Measurements from ENCODE around the gene BCL3.
"Not testable (repeated sequence)": the region's sequence is repeated elsewhere in the genome, so short reads cannot be mapped to it uniquely, and the experiment has no call there.

BCL3 gene

DNA sequence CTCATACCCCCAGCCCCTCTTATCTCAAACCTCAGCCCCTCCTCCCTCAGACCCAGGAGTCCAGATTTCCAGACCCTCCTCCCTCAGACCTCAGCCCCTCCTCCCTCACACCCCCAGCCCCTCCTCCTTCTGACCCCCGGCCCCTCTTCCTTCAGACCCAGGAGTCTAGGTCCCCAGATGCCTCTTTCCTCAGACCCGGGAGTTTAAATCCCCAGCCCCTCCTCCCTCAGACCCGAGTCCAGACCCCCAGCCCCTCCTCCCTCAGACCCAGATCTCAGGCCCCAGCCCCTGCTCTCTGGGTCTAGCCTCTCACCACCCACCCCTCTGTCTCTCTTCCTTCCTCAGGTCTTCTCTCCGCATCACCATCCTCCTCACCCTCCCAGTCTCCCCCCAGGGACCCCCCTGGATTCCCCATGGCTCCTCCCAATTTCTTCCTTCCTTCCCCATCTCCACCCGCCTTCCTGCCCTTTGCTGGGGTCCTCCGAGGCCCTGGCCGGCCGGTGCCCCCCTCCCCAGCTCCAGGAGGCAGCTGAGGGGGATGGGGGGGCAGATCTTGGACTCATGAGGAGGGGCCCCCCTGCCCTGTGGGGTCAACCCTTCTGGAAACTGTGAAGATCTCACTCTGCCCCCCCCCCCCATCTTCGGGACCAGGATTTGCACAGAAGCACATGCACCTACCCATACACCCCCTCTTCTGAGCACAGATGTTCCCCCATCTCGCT lies 10.7 kb downstream of the BCL3 start:
- no peak for DNase-seq (ENCODE audit: low read depth)

- no peak for DNase-seq (ENCODE audit: low read depth)
Observed at GRCh38 chr19:44762038-44762437, 13.5 kb downstream of the BCL3 start.

DNA sequence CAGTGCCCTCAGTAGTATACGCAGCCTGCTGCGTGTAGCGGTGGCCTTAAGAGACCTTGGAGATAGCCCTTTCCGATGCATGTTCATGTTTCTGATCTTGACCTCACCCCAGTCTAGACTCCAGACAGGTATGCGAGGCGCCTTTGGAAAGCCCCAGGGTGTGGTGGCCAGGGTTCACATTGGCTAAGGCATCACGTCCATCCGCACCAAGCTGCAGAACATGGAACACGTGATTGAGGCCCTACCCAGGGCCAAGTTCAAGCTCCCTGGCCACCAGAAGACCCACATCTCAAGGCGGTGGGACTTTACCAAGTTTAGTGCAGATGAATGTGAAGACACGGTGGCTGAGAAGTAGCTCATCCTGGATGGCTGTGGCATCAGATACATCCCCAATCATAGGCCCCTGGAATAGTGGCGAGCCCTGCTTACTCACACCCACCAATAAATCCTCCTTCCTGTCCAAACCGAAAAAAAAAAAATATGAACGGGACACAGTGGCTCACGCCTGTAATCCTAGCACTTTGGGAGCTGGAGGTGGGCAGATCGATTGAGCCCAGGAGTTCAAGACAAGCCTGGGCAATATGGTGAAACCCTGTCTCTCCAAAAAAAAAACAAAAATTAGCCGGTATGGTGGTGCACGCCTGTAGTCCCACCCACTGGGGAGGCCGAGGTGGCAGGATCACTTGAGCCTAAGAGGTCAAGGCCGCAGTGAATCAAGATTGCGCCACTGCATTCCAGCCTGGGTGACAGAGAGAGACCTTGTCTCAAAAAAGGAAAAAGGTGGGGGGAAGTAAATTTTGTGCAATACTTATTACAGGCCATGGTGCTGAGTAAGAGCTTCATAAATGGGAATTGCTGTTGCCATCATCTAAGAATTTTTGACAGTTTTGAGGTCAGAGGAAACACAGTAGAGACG lies 16.8 kb downstream of the BCL3 start:
- no peak for DNase-seq (ENCODE audit: low read depth)

DNA sequence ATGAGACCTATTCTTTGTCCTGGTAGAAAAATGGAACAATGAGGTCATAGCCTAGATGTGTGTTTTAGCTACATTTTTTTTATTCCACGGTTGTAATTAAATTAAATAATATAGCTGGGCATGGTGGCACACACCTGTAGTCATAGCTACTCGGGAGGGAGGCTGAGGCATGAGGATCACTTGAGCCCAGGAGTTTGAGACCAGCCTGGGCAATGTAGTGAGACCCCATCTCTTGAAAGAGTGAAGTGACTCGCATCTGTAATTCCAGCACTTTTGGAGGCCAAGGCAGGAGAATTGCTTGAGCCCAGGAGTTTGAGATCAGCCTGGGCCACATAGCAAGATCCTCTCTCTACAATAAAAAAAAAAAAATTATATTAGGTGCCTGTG lies 17.4 kb downstream of the BCL3 start:
- DNase-seq (ENCODE audit: low read depth): no peak

DNA sequence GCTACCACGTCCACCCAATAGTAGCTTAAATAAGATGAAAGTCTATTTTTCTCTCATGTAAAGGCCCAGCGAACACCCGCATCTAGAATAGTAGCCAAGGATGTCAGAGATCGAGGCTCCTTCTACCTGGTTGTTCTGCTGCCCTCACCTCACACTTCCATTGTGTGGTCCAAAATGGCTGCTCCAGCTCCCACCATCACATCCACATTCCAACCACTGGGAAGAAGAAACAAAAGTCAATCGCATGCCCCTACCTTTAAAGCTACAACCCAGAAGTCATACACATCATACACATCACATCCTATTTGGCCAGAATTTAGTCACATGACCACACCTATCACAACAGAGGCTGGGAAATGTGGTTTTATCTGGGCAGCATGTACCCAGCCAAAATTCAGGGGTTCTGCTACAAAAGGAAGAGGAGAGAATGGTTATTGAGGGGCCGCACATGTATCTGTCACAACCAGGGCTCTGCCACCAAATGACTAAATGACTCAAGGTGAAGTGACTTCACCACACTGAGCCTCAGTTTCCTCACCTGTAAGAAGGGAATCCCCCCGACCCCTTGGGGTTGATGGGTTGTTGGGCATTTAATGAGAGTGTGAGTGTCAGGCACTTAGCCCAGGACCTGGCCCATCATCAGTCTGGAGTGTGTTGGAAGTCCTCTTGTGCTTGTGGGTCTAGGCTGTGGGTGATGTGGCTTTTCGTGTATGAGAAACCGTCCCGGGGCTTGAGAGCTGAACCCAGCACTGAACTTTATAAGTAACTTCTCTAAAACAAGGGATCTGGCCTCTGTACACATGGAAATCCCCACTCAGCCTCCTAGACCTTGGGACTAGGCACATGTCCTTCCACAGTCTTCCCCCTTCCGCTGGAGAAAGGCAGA lies 19.0 kb downstream of the BCL3 start:
- DNase-seq (ENCODE audit: low read depth): no peak

DNA sequence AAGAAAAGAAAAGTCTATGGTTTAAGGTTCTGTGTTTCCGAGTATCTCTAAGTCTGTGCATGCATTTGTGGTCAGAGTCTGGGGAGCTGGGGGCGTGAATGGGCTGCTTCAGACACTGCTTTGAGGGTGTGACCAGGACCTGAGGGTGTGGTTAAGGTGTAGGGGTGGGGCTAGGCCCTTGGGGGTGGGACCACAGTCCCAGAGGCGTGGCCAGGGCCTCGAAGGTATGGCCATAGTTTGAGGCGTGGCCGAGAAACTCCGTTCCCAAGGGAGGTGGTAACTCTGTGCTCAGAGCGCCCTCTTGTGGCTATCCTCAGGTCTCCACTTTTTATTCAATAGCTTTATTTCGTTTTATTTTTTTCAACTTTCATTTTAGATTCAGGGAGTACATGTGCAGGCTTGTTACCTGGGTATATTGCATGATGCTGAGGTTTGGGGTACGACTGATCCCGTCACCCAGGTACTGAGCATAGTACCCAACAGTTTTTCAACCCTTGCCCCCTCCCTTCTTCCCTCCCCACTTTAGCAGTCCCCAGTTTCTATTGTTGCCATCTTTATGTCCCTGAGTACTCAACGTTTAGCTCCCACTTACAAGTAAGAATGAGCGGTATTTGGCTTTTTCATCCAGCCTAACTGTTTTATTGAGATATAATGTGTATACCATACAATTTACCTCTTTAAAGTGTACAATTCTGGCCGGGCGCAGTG lies 22.2 kb downstream of the BCL3 start:
- DNase-seq (ENCODE audit: low read depth): peak; percentile 92

- DNase-seq (ENCODE audit: low read depth): not testable (repeated sequence)
Observed at GRCh38 chr19:44772144-44772543, 23.6 kb downstream of the BCL3 start.

DNA sequence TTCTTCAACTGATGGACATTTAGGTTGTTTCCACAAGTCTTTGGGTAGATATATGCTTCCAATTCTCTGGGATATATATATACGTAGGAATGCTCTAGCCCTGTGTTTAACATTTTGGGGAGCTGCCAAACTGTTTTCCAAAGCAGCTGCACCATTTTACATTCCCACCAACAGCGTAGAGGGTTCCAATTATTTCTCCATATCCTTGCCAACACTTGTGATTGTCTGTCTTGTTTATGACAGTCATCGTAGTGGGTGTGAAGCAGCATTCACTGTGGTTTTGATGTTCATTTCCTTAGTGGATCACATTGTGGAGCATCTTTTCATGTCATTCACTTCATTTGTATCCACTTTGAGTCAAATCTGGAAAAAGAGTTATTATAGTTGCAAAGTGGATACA lies 24.5 kb downstream of the BCL3 start:
- no peak for DNase-seq (ENCODE audit: low read depth)

- no peak for DNase-seq (ENCODE audit: low read depth)
Observed at GRCh38 chr19:44775676-44776240, 27.2 kb downstream of the BCL3 start.

GRCh38 chr19:44776402-44777096 lies 28.0 kb downstream of the BCL3 start:
- no peak for DNase-seq (ENCODE audit: low read depth)

- no peak for DNase-seq (ENCODE audit: low read depth)
Observed at GRCh38 chr19:44777715-44778347, 29.3 kb downstream of the BCL3 start, which contains the start of gene CBLC. Gene CBLC (plus strand): TSS chr19:44777890. CDS start chr19:44777932, 42 bp downstream.

DNA sequence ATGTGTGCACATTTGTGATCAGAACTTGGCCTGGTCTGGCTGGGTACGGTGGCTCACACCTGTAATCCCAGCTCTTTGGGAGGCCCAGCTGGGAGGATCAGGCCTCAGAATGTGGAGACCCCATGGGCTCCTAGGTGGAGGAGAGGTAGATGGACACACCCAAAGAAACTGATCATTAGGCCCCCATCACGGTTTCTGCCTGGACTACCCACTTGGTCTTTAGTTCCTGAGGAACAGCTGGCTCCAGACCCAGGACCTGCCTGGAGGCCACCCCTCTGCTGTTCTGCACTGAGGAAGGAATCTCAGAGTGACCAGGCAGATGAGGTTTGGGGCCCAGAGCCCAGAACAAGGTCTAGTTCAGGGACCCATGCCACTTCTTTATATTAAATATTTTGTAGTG lies 30.6 kb downstream of the BCL3 start:
- no peak for DNase-seq (ENCODE audit: low read depth)

DNA sequence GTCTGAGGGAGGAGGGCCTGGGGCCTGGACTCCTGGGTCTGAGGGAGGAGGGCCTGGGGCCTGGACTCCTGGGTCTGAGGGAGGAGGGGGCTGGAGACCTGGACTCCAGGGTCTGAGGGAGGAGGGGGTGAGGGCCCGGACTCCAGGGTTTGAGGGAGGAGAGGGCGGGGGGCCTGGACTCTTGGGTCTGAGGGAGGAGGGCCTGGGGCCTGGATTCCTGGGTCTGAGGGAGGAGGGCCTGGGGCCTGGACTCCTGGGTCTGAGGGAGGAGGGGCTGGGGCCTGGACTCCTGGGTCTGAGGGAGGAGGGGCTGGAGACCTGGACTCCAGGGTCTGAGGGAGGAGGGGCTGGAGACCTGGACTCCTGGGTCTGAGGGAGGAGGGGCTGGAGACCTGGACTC lies 33.2 kb downstream of the BCL3 start:
- not testable (repeated sequence) for DNase-seq (ENCODE audit: low read depth)

GRCh38 chr19:44782729-44783128 lies 34.2 kb downstream of the BCL3 start:
- no peak for DNase-seq (ENCODE audit: low read depth)

DNA sequence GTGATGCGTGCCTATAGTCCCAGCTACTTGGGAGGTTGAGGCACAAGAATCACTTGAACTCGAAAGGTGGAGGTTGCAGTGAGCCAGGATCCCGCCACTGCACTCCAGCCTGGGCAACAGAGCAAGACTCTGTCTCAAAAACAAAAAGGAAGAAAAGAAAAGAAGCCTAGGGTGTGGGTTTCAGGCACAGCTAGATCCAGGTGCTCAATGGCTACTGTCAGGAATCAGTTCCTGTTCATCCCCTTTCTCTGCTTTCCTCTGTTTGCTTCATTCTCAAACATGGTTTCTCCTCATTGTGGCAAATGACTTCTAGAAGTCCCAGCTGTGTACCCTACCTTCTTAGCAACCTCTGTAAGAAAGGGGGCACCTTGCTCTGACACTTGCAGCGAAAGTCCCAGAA lies 35.0 kb downstream of the BCL3 start:
- DNase-seq (ENCODE audit: low read depth): no peak

GRCh38 chr19:44785271-44785670 lies 36.8 kb downstream of the BCL3 start:
- DNase-seq (ENCODE audit: low read depth): no peak

DNA sequence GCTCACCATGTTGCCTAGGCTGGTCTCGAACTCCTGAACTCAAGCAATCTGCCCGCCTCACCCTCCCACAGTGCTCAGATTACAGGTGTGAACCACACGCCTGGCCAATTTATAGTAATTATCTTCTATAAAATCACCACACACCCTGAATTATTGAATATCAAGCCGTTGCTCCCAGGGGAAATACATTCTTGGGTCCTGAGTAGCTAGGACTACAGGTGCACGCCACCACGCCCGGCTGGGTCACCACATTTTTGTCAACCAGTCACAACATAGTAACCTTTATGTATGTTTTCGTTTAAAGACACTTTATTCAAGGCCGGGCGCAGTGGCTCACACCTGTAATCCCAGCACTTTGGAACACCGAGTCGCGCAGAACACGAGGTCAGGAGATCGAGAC lies 37.5 kb downstream of the BCL3 start:
- DNase-seq (ENCODE audit: low read depth): no peak

DNA sequence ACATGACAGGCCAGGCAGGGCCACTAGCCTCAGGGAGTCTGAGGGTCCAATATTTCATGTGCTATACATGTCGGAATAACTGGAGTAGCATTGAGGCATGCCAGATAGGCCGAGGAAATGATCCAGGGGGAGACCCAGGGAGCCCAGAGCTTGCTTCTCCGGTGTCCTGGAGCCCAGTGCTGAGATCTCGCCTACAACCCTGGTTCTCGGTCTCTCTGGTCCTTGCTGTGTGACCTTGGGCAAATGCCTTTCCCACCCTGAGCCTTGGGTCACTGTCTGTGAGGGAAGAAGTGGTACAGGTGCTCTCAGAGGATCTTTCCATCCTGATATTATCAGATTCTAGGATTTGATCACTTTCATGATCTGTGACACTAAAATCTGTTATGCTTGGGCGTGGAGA lies 40.5 kb downstream of the BCL3 start:
- DNase-seq (ENCODE audit: low read depth): no peak

- no peak for DNase-seq (ENCODE audit: low read depth)
Observed at GRCh38 chr19:44789943-44790483, 41.5 kb downstream of the BCL3 start.

DNA sequence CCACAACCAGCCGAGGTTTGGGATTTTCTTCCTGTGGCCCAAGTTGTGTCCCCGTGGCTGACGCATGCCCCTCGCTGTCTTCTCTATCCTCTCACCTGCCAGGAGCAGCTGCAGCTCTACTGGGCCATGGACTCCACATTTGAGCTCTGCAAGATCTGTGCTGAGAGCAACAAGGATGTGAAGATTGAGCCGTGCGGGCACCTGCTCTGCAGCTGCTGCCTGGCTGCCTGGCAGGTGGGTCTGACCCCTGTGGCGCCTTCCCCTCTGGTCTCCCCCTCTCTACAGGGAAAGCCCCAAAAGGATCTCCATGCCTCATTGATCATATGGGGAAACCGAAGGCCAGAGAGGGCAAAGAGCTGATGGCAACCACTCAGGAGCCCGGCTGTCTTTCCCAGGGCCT lies 43.8 kb downstream of the BCL3 start:
- DNase-seq (ENCODE audit: low read depth): no peak
